GM12878 (cell line): Measurements from ENCODE around the gene LLPH. TPM values are rescaled to one million over a fixed set of nuclear protein-coding genes. Genes with fewer than 3 reads are reported as not detected.

Experiments
- ATAC-seq: fragments of 200-7000 bp; cut with Tn5 transposase; 3 replicates; pipeline ENCODE4 v1.9.1; 2020; ENCODE audit warnings: mild to moderate bottlenecking, moderate library complexity
- BruUV-seq: library from RNA; stranded (reverse); fragments of 400-500 nt; replicated peaks from 2 replicates; lab custom pipeline; 2021; lab: Mats Ljungman, UMichigan
- CTCF ChIA-PET: fragments of 300-600 bp; sonication (Branson Sonifier 250); formaldehyde crosslinking; extraction: SDS; loops from one replicate; lab custom pipeline; 2021; ENCODE audit warnings: inconsistent platforms; lab: Yijun Ruan, JAX
- POLR2A ChIA-PET: fragments of 350-600 bp; formaldehyde crosslinking; extraction: SDS; loops from one replicate; lab custom pipeline; 2021; ENCODE audit warnings: inconsistent platforms; lab: Charles Lee
- RAD21 ChIA-PET: fragments of 300-600 bp; sonication (Branson Sonifier 250); formaldehyde crosslinking; loops from one replicate; lab custom pipeline; 2023; ENCODE audit warnings: antibody characterized with exemption; ENCODE audit not compliant: unreplicated experiment; lab: Charles Lee
- SMC1A ChIA-PET: fragments of 300-600 bp; sonication (Branson Sonifier 250); formaldehyde crosslinking; loops from one replicate; lab custom pipeline; 2023; ENCODE audit not compliant: unreplicated experiment, uncharacterized antibody; lab: Charles Lee
- DNase-seq: peaks from one replicate; pipeline ENCODE4 v3.0.0-alpha.2; 2011; ENCODE audit warnings: low read depth, low spot score
- FAIRE-seq: peaks from 3 replicates; lab custom pipeline; 2011; peaks lifted over from hg19 to GRCh38; lab: Jason Lieb, UNC
- H2AFZ ChIP-seq: 2 replicates; pipeline ENCODE4 v1.6.0; 2011; ENCODE audit warnings: low read depth, low read length, control low read depth; ENCODE audit not compliant: control insufficient read depth
- H3K27ac ChIP-seq: 2 replicates; pipeline ENCODE4 v1.5.1; 2011; ENCODE audit warnings: control low read depth; ENCODE audit not compliant: control insufficient read depth, insufficient read depth
- H3K27me3 ChIP-seq, 2 experiments: replicated peaks in 1 of 2; 2 replicates each; pipeline versions ENCODE4 v1.6.0 to v1.6.1; 2011; ENCODE audit warnings: low read length in 1 of 2; ENCODE audit not compliant: control insufficient read depth in 2 of 2, insufficient read depth in 2 of 2
- H3K36me3 ChIP-seq, 2 experiments: 2 replicates each; pipeline ENCODE4 v1.5.1; 2011; ENCODE audit warnings: low read length in 1 of 2; ENCODE audit not compliant: control insufficient read depth in 2 of 2, insufficient read depth in 2 of 2
- H3K4me1 ChIP-seq: 2 replicates; pipeline ENCODE4 v1.6.1; 2011; ENCODE audit warnings: mild to moderate bottlenecking, low read length, moderate library complexity, mixed read lengths; ENCODE audit not compliant: control insufficient read depth, insufficient read depth
- H3K4me2 ChIP-seq: 2 replicates; pipeline ENCODE4 v1.6.0; 2011; ENCODE audit warnings: control low read depth; ENCODE audit not compliant: control insufficient read depth, insufficient read depth
- H3K4me3 ChIP-seq: fragments of 200-600 bp; sonication (generic); 2 replicates; pipeline ENCODE4 v1.5.1; 2016
- H3K79me2 ChIP-seq: 2 replicates; pipeline ENCODE4 v1.6.0; 2011; ENCODE audit warnings: low read length; ENCODE audit not compliant: control insufficient read depth, insufficient read depth
- H3K9ac ChIP-seq: 2 replicates; pipeline ENCODE4 v1.8.0; 2011; ENCODE audit warnings: low read length, control low read depth, mixed read lengths; ENCODE audit not compliant: control insufficient read depth, insufficient read depth
- H3K9me3 ChIP-seq: replicated peaks from 3 replicates; pipeline ENCODE4 v1.5.1; 2011; ENCODE audit warnings: mild to moderate bottlenecking, low read length; ENCODE audit not compliant: control insufficient read depth, insufficient read depth
- H4K20me1 ChIP-seq: 2 replicates; pipeline ENCODE4 v1.6.0; 2011; ENCODE audit not compliant: control insufficient read depth, insufficient read depth
- FOS ChIP-seq: IDR thresholded peaks from 3 replicates; pipeline ENCODE4 v1.6.1; 2011; ENCODE audit warnings: borderline replicate concordance; ENCODE audit not compliant: insufficient read length; ENCODE audit errors: extremely low read depth
- IKZF1 ChIP-seq: fragments of 450-650 bp; conservative IDR thresholded peaks from 2 replicates; pipeline ENCODE4 v1.6.1; 2017; ENCODE audit warnings: antibody characterized with exemption, mild to moderate bottlenecking
- IKZF2 ChIP-seq, 2 experiments: fragments of 450-650 bp; IDR thresholded peaks; 2 replicates each; pipeline ENCODE4 v1.6.1; 2017; ENCODE audit warnings: mild to moderate bottlenecking in 2 of 2, moderate library complexity in 2 of 2
- ZBTB33 ChIP-seq: fragments of 450-650 bp; IDR thresholded peaks from 2 replicates; pipeline ENCODE4 v1.6.1; 2017; ENCODE audit warnings: mild to moderate bottlenecking
- WGBS: methylation state at CpG from one replicate; pipeline ENCODE4 v1.1.6; 2016; ENCODE audit warnings: low lambda C conversion rate; ENCODE audit not compliant: insufficient replicate concordance, insufficient coverage; ENCODE audit errors: missing lambda C conversion rate; 5-methylcytosine and 5-hydroxymethylcytosine counted together
- in situ Hi-C: fragments of 300-500 bp; cut with MboI; formaldehyde crosslinking; loops from 9 replicates; pipeline ENCODE4 v1.14.3; 2018; ENCODE audit warnings: mixed read lengths
- intact Hi-C: fragments of 100-400 bp; cut with micrococcal nuclease; formaldehyde crosslinking; loops from one replicate; pipeline ENCODE4 v1.14.2; 2022; ENCODE audit not compliant: unreplicated experiment
- polyA plus RNA-seq, 11 experiments: library from polyadenylated mRNA; depleted of rRNA in 4 of 11; unstranded in 6 of 11; stranded (reverse) in 5 of 11; fragments of >200 nt; fragmentation: Nextera tagmentation in 4 of 11; fragmentation: Illumina TruSeq in 1 of 11; extraction: Ambion mirVana in 4 of 11; extraction: Trizol in 1 of 11; gene quantifications; 1 replicate in 1 of 11; 2 replicates in 10 of 11; pipeline versions ENCODE4 v1.2.1 to v1.2.3, GENCODE V29; 2011 to 2016; ENCODE audit warnings: inconsistent platforms in 2 of 11, missing spikeins in 2 of 11, low read depth in 1 of 11
- total RNA-seq, 4 experiments: library from RNA; depleted of rRNA in 3 of 4; stranded (reverse); fragments of >200 nt in 3 of 4; fragmentation: Illumina TruSeq in 1 of 4; extraction: Trizol in 1 of 4; gene quantifications; 2 replicates each; pipeline versions ENCODE4 v1.2.1 to v1.2.3, GENCODE V29; 2013 to 2021

LLPH gene
- total and polyA plus RNA-seq, 10 of the 15 experiments (the other 5 are each of a cell fraction or from before 2014, with no cell fraction given) = 15.2 to 107 (median 70.4) TPM

GRCh38 chr12:66070378-66071120 is 60.0 kb downstream of the LLPH start:
- H3K9me3 ChIP-seq = no peaks in the 10 kb centered on the region; the same call in 2 of the 3 replicates
- H3K79me2 ChIP-seq = no peaks in the 10 kb centered on the region
- WGBS = 78% methylated on average over 9 of the region's 9 CpGs
- H3K36me3 ChIP-seq = no peaks in the 10 kb centered on the region
- intact Hi-C loops = no loop called here
- no peak for FAIRE-seq
- ChIA-PET SMC1A (interaction anchor here (1.3 to 5.5 kb wide), 8 partner anchors 8 to 145 kb away, joined by 3 to 61 read pairs (median 8); no protein-coding TSS in a partner anchor), CTCF (interaction anchor here (0.8 to 1.3 kb wide), 6 partner anchors 16 to 468 kb away, joined by 3 to 4 read pairs (median 3); no protein-coding TSS in a partner anchor), POLR2A (interaction anchor here (0.7 to 1.9 kb wide), 6 partner anchors 8 to 148 kb away, joined by 3 to 8 read pairs (median 5); no protein-coding TSS in a partner anchor), RAD21 (interaction anchor here (0.8 to 3.2 kb wide), 5 partner anchors 17 to 151 kb away, joined by 5 to 37 read pairs (median 9); no protein-coding TSS in a partner anchor)
- H3K4me2 ChIP-seq = no peak overlapping the region
- no peaks in the 10 kb centered on the region for H3K27me3 ChIP-seq
- BruUV-seq = no TSS peak
- H3K27ac ChIP-seq = peak overlapping the region; percentile 93
- no peak overlapping the region for H3K4me3 ChIP-seq
- H2AFZ ChIP-seq = no peak overlapping the region
- no peaks in the 10 kb centered on the region for H4K20me1 ChIP-seq
- no peak for DNase-seq
- ATAC-seq = 0 out of 3 replicates have a peak, but pooled peaks have one; percentile 11
- H3K4me1 ChIP-seq = peaks cover 39% of the 10 kb centered on the region
- no peak overlapping the region for H3K9ac ChIP-seq
- in situ Hi-C loops = loop anchor here (10.0 kb wide), 1 partner anchor 316 kb away; no protein-coding TSS in a partner anchor
- TF ChIP-seq FOS (no peak), IKZF1 (0 out of 2 replicates have a peak, but pooled peaks have one; percentile 16), ZBTB33 (0 out of 2 replicates have a peak, but pooled peaks have one; percentile 62), IKZF2 (IDR thresholded peaks at IDR 0.05) (peak; percentile 56 to 61; a peak in 3 of 4 replicates)
- TF ChIP-seq, all 136 proteins: peak for 3
